Measurements from ENCODE around the gene LAMA3.
"Not testable (repeated sequence)": the region's sequence is repeated elsewhere in the genome, so short reads cannot be mapped to it uniquely, and the experiment has no call there.

DNA sequence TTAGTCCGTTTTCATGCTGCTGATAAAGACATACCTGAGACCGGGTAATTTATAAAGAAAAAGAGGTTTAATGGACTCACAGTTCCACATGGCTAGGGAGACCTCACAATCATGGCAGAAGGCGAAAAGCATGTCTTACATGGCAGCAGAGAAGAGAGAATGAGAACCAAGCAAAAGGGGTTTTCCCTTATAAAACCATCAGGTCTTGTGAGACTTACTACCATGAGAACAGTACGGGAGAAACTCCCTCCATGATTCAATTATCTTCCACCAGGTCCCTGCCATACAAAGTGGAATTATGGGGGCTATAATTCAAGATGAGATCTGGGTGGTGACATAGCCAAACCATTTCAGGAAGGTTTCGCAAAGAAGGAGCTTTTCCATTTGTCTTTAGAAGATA, 44.0 kb downstream of the LAMA3 start:
- not testable (repeated sequence) for TF ChIP-seq ZFX (IDR thresholded peaks at IDR 0.05)
- TF ChIP-seq, protein P1, sequence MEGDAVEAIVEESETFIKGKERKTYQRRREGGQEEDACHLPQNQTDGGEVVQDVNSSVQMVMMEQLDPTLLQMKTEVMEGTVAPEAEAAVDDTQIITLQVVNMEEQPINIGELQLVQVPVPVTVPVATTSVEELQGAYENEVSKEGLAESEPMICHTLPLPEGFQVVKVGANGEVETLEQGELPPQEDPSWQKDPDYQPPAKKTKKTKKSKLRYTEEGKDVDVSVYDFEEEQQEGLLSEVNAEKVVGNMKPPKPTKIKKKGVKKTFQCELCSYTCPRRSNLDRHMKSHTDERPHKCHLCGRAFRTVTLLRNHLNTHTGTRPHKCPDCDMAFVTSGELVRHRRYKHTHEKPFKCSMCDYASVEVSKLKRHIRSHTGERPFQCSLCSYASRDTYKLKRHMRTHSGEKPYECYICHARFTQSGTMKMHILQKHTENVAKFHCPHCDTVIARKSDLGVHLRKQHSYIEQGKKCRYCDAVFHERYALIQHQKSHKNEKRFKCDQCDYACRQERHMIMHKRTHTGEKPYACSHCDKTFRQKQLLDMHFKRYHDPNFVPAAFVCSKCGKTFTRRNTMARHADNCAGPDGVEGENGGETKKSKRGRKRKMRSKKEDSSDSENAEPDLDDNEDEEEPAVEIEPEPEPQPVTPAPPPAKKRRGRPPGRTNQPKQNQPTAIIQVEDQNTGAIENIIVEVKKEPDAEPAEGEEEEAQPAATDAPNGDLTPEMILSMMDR (conservative IDR thresholded peaks at IDR 0.05) = not testable (repeated sequence)

All from C4-2B (cell line).